IPS-18c (cell line): ENCODE data around the gene HLCS.

Source experiments
- H3K4me3 ChIP-seq: 2 replicates; pipeline ENCODE4 v1.7.0; 2013; ENCODE audit warnings: low read depth, mild to moderate bottlenecking, low read length, moderate library complexity; ENCODE audit not compliant: insufficient read depth
- H3K9me3 ChIP-seq: one replicate; pipeline ENCODE4 v1.6.1; 2013; ENCODE audit warnings: mild to moderate bottlenecking, low read length, moderate library complexity; ENCODE audit not compliant: control insufficient read depth, insufficient read depth

HLCS gene

DNA sequence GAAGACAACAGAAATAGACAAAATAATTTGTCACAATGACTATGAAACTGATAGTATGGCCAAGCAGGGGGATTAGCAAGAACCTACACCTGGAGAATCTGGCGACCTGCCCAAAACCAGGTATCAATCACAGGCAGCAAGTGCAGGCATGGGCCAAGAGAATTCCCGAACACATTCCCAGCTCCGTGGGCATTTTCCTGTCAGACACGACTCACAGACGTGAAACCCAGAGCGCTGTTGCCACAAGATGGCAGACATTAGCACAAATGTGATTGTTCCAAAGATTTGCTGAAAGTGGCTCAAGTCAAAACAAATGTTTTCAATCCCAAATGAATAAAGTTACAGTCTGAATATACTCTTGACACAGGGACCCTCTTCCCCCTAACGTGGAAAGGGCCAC lies 36.8 kb downstream of the HLCS start:
- H3K9me3 ChIP-seq, result no peaks in the 10 kb centered on the region
- no peak overlapping the region for H3K4me3 ChIP-seq

DNA sequence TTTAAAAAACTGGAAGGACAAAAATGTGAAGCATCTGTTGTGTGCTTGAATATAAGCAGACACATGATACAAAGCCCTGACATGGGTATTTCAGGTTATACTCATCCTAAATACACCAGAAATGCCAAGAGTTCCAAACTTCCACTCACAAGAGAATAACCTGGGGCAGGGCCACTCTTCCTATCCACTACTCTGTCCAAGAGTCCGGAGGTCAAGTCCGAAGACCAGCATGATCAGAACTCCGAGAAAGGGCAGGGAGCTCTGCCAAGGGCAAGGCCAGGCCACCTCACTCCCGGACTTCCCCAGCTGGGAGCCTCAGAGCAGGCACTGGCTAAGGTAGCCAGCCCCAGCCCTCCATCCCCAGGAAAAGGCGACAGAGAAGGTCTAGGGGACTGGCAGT lies 37.5 kb downstream of the HLCS start:
- Histone ChIP-seq H3K9me3 (no peaks in the 10 kb centered on the region), H3K4me3 (no peak overlapping the region)

GRCh38 chr21:36927719-36928117 lies 38.8 kb downstream of the HLCS start:
- Histone ChIP-seq H3K4me3 (no peak overlapping the region), H3K9me3 (no peaks in the 10 kb centered on the region)

- no peak overlapping the region for H3K4me3 ChIP-seq
- no peaks in the 10 kb centered on the region for H3K9me3 ChIP-seq
These were observed 39.3 kb downstream of the HLCS start for GRCh38 chr21:36926989-36927718.

- no peaks in the 10 kb centered on the region for H3K9me3 ChIP-seq
- no peak overlapping the region for H3K4me3 ChIP-seq
These were observed 43.2 kb downstream of the HLCS start for GRCh38 chr21:36923270-36923669.

GRCh38 chr21:36922861-36923260 lies 43.6 kb downstream of the HLCS start:
- Histone ChIP-seq H3K4me3 (no peak overlapping the region), H3K9me3 (no peaks in the 10 kb centered on the region)

GRCh38 chr21:36918291-36918690 lies 48.2 kb downstream of the HLCS start:
- no peak overlapping the region for H3K4me3 ChIP-seq

DNA sequence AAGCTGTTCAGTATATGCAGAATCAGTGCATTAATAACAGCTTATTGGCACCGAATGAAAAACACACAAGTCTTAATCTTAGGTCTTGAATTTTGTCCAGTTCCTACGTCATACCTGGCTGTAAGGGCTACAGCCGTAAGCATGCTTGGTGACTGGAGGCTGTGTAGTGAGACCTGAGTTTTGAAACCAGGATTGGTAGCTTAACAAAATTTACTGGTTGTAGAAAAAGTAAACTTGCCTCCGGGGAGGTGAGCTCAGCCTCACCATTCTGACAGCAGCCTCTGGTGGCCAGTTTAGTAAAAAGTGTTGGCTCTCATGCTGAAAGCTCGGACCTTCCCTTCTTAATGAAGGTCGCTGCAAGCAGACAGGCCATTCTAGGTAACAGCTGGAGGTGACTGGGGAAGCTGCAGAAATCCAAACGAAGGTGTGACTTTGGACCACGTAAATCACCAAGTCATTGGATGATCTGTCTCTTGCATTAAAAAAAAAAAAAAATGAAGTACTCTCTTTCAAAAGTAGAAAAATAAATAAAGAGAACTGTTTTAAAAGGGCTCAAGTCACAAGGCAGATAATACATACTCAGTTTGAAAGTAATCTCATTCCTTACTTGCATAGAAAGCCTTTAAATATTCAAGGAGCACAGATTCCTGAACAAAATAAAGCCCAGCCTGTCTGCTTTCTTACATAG lies 48.9 kb downstream of the HLCS start:
- H3K4me3 ChIP-seq, result no peak overlapping the region
- no peaks in the 10 kb centered on the region for H3K9me3 ChIP-seq

More at GRCh38 chr21:36918291-36918690, 48.2 kb downstream of the HLCS start:
- H3K9me3 ChIP-seq, result no peaks in the 10 kb centered on the region

GRCh38 chr21:36916718-36917117 lies 49.8 kb downstream of the HLCS start:
- Histone ChIP-seq H3K4me3 (no peak overlapping the region), H3K9me3 (no peaks in the 10 kb centered on the region)

- Histone ChIP-seq H3K4me3 (no peak overlapping the region), H3K9me3 (no peaks in the 10 kb centered on the region)
These were observed 50.7 kb downstream of the HLCS start for GRCh38 chr21:36915696-36916245.

- no peaks in the 10 kb centered on the region for H3K9me3 ChIP-seq
- H3K4me3 ChIP-seq, result no peak overlapping the region
These were observed 51.3 kb downstream of the HLCS start for GRCh38 chr21:36915014-36915695.

GRCh38 chr21:36914244-36915013 lies 52.0 kb downstream of the HLCS start:
- Histone ChIP-seq H3K9me3 (no peaks in the 10 kb centered on the region), H3K4me3 (no peak overlapping the region)

GRCh38 chr21:36913247-36914169 lies 53.0 kb downstream of the HLCS start:
- no peaks in the 10 kb centered on the region for H3K9me3 ChIP-seq
- no peak overlapping the region for H3K4me3 ChIP-seq

DNA sequence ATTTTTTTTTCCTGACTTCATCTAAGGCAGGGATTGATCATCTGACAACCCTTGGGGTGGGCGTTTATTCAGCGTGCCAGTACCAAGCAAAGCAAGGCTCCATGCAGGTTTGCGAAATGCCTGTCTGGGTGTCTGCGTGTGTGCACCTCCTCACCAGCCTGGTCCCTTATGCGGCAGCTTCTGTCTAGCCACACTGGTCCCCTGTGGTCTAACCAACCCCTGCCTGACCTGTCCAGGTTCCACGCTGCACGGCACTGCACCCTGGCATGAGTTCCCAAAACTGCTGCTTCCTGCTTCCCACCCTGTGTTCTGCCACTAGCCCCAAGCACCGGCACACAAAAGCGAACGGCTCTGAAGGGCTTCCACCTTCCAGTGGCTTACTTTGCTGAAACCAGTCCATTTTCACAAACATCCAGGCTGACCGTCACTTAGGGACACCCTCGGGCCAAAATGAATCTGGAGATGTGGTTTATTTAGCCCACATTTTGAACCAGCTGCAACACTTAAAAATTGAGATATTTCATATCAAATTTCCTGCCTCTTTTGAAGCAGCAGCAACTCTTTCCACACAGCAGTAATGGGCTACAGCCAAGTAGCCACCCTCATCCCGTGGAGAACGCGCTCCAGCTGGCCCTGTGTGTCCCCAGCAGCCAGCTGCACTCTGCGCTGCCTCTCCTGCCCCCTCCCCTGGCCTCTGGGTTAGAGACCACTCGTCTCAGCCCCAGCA lies 55.7 kb downstream of the HLCS start:
- H3K4me3 ChIP-seq, result no peak overlapping the region

DNA sequence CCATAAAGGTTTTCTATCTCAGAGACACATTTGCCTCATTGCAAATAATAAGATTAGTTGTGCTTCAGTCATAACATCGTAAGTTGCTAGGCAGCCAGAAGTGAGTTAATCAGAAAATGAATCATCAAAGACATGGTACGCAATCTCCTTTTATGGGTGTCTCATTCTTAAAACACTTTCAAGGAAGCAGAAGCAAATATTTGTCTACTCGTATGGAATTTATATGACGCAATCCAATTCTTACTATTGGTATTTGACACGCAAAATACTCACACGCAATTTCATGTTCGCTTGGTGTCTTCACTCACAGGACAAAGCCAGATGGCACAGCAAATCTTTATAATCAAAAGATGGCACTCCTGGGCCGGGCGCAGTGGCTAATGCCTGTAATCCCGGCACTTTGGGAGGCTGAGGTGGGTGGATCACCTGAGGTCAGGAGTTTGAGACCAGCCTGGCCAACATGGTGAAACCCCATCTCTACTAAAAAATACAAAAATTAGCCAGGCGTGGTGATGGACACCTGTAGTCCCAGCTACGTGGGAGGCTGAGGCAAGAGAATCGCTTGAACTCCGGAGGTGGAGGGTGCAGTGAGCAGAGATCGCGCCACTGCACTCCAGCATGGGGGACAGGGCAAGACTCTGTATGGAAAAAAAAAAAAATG lies 56.4 kb downstream of the HLCS start:
- no peak overlapping the region for H3K4me3 ChIP-seq
- H3K9me3 ChIP-seq, result no peaks in the 10 kb centered on the region

More for the DNA sequence above, 55.7 kb downstream of the HLCS start:
- no peaks in the 10 kb centered on the region for H3K9me3 ChIP-seq
